SW 1271 (cell line): ENCODE results near the gene NRXN3.

Experiments
- DNase-seq, 2 experiments: peaks; one replicate each; lab custom pipeline; 2025; lab: John Stamatoyannopoulos, UW

Gene NRXN3

GRCh38 chr14:79476552-79476951 is 1306.4 kb downstream of the NRXN3 start:
- DNase-seq: no peak

- no peak for DNase-seq
These were observed 1310.0 kb downstream of the NRXN3 start for GRCh38 chr14:79480212-79480611.

- no peak for DNase-seq
These were observed 1312.7 kb downstream of the NRXN3 start for GRCh38 chr14:79482825-79483224.

GRCh38 chr14:79483477-79484388 is 1313.6 kb downstream of the NRXN3 start:
- DNase-seq: no peak

GRCh38 chr14:79487632-79488031 is 1317.5 kb downstream of the NRXN3 start:
- DNase-seq: no peak

- DNase-seq: no peak
These were observed 1321.0 kb downstream of the NRXN3 start for GRCh38 chr14:79491161-79491560.

- DNase-seq: no peak
These were observed 1323.0 kb downstream of the NRXN3 start for GRCh38 chr14:79493081-79493645.

- no peak for DNase-seq
These were observed 1326.5 kb downstream of the NRXN3 start for GRCh38 chr14:79496701-79497100.

- DNase-seq: no peak
These were observed 1330.3 kb downstream of the NRXN3 start for GRCh38 chr14:79500489-79500888.

GRCh38 chr14:79502136-79502750 is 1332.1 kb downstream of the NRXN3 start:
- no peak for DNase-seq

GRCh38 chr14:79502751-79503148 is 1332.6 kb downstream of the NRXN3 start:
- no peak for DNase-seq

- no peak for DNase-seq
These were observed 1340.5 kb downstream of the NRXN3 start for GRCh38 chr14:79510659-79511058.

GRCh38 chr14:79511146-79511545 is 1341.0 kb downstream of the NRXN3 start:
- DNase-seq: no peak

GRCh38 chr14:79513446-79513845 is 1343.3 kb downstream of the NRXN3 start:
- DNase-seq: no peak

- no peak for DNase-seq
These were observed 1344.5 kb downstream of the NRXN3 start for GRCh38 chr14:79514700-79515099.

GRCh38 chr14:79515158-79515557 is 1345.0 kb downstream of the NRXN3 start:
- no peak for DNase-seq

- no peak for DNase-seq
These were observed 1345.8 kb downstream of the NRXN3 start for GRCh38 chr14:79516009-79516408.

GRCh38 chr14:79525416-79525815 is 1355.2 kb downstream of the NRXN3 start:
- no peak for DNase-seq

GRCh38 chr14:79528828-79529416 is 1358.7 kb downstream of the NRXN3 start:
- no peak for DNase-seq

- DNase-seq: no peak
These were observed 1360.4 kb downstream of the NRXN3 start for GRCh38 chr14:79530555-79530954.

GRCh38 chr14:79534703-79535353 is 1364.7 kb downstream of the NRXN3 start:
- DNase-seq: no peak

GRCh38 chr14:79540394-79540793 is 1370.2 kb downstream of the NRXN3 start:
- no peak for DNase-seq
